ENCODE results near the gene OBSL1.

OBSL1 gene

DNA sequence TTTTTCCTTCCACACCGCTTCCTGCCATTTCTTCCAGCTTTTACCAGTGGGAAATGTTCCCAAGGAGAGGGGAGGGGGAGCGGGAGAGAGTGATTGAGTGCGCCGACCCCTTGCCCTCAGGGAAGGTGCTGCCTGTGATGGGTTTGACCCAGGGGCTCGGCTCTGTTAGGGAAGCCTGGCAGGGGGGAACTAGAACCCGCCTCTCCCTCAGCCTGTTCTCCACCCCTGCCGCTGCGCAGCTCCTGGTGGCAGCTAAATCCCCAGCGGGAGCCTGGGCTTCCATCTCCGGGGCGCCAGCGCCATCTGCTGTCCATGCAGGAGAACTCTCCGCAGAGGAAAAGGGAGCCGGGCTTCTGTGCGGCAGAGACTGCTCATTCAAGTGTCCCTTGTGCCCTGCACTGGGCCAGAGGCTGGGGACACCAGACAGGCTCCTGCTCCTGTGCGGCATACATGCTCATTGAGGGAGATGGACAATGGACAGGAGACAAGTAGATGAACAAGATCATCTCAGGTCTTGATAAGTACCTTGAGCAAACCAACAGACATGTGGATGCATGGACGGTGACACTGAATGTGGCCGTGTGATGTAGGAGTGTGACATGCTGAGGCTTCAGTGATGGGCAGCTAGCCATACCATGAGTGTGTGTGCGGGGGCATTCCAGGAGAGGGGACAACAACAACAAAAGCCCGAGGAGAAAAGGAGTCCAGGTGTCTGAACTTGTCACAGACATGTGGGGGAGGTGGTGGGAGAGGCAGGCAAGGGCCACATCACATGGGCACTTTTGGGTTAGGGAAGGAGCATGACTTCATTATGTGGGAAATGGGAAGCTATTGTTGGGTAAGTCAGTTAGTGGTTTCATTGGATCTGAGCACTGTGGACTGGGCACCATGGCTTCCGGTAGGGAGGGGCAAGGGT lies 41.0 kb downstream of the OBSL1 start:
- no peak for FAIRE-seq

DNA sequence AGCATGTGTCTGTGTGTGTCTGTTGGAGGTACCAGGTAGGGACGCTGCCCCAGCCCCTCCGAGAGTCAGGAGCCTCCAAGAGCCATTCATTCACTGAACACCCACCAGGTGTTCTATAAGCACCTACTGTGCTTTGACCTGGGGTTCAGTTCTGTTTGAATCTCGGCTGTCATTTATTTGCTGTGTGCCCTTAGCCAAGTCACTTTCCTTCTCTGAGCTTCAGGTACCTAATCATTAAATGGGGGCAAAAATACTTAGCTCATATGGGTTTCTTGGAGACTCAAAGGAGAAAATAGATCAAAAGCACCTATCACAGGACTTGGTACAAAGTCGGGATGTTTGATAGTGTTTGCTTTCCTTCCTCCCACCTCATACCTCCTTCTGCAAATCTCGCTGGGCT lies 43.9 kb downstream of the OBSL1 start:
- no peak for FAIRE-seq

DNA sequence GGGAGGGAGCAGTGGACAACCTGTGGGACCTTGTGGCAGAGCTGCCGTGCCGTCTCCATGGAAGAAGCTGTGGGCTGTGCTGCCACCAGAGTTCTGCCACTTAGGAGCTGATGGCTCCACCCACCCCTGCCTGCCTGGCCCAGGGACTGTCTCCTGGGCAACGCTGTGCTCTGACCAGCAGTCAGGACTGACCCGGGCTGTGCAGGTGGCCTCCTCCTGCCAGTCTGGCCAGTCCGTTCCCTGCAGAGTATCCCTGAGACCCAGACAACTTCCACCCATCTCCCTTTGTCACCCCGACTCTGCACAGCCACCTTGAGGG lies 44.3 kb downstream of the OBSL1 start:
- FAIRE-seq = no peak

DNA sequence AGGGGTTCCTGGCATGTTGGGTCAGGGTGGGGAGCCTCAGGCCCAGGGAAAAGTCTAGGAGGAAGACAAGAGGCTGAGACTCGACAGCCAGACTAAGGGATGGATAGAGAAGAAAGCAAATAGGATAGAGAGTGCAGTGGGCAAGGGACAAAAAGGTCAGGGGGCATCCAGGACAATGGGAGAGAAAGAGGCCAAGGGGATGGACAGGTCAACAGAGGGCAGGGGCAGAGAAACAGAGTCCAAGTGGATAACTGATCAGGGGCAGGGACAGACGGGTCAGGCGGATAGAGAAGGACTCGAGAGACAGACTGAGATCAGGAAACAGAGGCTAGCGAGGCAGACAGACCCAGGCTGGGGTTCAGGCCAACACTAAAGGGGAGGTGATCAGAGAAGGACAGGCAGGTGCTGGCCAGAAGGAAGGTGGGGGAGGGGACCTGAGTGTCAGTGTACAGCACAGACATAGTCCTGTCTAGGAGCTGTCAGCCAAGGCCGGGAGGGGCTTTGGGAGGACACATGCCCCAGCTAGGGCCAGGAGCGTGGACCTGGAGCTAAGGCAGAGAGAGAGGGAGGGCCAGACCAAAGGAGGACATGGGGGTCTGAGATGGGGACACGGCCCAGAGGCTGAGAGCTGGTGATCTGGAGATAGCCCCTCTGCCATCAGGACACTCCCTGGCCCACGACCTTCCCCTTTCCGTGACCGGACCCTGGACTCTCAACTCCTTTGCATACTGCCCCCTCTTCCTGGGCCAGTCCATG lies 44.8 kb downstream of the OBSL1 start:
- FAIRE-seq = no peak

DNA sequence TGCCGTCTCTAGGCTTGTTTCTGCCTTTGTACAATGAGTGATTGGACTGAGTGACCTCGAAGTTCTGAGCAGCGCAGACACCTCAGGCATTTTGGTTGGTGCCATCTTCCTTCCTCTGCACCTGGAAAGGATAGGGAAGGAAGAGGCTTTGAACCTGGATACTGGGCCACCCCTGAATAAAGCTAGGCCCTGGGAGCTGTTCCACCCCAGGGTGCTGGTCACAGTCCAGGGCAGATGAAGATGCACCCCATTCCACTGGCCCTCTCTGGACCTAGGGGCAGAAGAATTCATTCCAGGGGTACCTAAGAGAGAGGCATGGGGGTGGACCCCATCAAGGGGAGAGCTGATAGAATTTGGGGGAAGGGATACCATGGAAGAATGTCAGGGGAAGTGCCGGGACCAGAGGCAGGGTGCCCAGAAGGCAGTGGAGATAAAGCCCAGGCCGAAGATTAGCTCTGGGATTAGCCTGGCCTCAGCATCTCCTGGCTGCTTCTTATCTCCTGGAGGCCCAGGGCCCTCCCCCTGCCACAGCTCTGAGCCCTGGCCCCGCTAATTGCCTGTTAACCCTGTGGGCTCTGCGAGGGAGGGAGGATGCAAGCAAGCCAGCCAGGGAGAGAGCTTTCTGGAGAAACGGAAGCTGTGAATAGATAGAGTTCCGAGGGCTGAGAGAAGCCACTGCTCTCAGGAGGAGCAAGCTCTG lies 45.7 kb downstream of the OBSL1 start:
- FAIRE-seq = no peak

DNA sequence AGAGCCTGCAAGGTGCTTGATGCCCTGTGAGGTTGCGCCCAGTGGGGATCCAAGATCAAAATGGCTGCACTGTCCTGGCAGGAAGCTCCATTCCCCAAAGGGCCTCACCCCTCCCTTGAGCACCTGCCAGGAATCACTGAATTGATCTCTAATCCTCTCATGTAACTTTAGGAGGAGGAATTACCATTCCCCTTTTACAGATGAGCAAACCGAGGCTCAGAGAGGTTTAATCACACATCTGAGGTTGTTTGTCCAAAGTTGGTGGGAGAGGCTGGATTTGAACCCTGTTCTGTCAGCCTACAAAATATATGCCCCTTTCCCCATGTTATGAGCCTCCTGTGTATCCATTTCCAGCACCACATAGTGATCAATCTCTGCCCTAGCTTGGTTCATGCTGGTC lies 46.5 kb downstream of the OBSL1 start:
- FAIRE-seq = no peak

DNA sequence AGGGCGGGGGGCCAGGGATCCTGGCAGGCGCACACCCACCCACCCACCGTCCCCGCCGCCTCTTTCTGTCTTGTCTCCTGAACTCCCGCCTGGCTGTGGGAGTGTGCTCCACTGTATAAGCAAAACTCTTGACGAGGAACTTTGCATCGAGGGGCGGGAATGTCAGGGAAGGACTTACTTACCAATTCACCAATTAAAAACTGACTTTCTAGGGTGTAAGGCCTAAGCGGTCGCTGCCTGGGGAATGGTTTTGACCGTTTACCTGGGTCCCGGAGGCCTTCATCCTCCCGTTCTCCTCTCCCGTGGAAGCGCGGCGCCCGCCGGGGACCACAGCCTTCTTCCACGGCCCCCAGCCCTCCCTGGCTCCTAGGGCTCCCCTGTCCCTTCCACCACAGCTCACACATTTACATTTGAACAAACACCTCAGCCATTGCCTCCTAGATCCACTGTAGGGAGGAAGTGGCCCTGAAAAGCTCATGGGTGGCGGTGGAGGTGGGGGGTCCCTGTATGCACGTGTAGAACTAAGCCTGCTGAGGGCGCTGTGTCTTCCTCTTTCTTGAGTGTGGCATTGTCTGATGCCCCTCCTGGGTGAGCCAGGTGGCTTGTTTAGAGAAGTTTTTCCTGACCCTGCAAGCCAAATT lies 48.2 kb downstream of the OBSL1 start:
- no peak for FAIRE-seq

DNA sequence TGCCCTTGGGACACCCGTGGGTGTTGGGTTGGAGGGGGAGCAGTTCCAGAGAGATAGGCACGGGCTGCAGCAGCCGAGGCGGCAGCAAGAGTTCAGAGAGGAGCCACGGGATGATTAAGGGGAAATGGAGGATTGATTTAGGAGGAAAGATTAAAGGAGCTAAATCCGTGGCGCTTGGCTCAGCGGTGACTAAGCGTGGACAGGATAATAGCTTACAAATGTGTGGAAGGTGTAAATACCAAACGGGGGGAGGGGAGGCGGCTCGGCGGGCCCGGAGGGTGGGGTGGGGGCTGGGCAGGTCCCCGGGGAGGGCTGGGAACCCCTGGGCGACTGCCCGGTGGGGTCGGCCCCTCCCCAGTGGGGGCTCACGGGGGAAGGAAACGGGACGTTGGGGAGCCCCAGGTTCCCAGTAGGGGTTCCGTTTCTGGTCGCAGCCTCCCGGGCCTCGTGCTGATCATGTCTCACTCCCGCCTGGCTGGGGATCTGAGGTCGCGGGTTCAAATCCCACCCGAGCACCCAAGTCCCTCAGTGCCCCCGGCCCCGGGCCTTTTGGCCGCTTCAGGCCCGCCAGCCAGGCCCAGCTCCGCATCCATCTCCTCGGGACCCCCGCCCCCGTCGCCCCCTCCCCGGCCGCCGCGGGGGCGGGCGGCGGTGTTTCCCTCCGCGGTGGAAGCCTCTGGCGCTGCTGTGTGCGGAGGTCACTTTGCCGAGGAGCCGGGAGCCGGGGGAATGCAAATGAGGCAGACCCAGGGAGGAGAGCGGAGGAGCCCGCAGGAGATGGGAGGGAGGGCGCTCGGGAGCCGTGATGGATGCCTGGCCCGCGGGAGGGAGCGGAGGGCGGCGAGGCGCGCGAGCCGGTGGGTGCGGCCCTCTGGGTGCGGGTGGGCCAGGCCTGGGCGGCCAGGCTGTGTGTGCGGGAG lies 49.0 kb downstream of the OBSL1 start:
- no peak for FAIRE-seq

DNA sequence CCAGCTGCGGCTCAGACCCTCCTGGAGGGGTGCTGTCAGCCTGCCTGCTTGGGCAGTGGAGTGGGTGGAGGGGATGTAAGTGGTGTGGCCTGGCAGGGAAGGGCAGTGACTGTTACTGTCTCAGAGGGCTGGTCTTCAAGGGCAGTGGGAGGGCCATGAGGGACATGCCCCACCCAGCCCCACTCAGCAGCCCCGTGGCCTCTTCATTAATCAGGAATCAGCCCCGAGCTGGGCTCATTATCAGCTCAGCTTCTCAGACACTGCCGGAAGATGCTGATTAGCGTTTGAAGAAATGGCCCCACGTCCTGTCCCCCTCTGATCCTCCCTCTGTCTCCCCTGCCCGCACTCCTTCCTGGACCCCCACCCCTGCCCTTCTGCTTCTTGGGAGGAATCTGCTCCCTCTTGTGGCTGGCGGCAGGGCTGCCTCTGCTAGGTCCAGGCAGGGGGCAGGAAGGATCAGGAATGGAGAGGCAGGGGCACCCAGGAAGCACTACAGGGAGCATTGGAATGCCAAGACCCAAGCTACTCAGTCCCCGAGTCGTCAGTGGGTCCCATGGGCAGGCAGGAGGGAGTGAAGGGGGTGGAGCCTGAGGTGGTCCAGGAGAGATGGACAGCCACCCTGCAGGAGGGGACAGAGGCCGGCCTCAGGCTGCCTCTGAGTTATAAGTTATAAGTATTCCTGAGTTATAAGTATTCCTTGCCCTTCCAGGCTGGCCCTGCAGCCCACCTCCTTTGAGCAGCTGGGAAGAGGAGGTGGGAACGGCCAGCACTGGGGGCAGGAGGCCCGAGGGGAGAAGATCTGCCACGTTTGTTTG lies 50.1 kb downstream of the OBSL1 start:
- no peak for FAIRE-seq

DNA sequence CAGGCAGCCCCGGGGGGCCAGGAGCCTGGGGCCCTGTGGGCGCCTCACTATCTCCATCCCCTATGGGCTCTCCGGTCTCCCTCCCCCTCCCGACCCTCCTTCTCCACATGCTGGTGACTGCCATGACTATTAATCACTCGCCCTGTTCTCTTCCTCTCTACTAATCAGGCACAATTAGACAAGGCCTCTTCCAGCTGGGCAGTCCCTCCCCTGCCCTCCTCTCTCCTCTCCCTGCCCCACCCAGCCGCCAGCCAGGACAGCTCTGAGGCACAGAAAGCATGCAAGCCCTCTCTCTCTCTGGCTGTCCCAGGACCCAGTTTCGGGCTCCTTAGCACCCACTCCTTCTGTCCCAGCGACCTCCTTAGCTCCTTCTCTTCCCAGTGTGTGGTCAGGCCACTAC lies 51.3 kb downstream of the OBSL1 start:
- FAIRE-seq = no peak

DNA sequence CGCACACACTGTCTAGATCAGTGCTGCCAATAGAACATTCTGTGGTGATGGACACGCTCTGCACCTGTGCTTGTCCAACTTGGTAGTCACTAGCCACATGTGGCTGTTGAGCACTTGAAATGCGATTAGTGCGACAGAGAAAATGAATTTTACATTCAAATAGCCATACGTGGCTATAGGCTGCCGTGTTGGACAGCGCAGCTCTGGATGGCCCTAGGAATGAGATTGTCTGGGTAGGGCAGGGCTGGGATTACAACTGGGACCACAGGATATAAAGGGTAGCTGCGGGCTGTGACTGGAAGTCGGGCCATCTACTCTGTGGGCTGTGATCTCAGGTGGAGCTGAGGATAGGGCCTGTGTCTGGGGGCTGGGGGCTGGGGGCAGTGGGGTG lies 51.8 kb downstream of the OBSL1 start:
- FAIRE-seq = no peak

DNA sequence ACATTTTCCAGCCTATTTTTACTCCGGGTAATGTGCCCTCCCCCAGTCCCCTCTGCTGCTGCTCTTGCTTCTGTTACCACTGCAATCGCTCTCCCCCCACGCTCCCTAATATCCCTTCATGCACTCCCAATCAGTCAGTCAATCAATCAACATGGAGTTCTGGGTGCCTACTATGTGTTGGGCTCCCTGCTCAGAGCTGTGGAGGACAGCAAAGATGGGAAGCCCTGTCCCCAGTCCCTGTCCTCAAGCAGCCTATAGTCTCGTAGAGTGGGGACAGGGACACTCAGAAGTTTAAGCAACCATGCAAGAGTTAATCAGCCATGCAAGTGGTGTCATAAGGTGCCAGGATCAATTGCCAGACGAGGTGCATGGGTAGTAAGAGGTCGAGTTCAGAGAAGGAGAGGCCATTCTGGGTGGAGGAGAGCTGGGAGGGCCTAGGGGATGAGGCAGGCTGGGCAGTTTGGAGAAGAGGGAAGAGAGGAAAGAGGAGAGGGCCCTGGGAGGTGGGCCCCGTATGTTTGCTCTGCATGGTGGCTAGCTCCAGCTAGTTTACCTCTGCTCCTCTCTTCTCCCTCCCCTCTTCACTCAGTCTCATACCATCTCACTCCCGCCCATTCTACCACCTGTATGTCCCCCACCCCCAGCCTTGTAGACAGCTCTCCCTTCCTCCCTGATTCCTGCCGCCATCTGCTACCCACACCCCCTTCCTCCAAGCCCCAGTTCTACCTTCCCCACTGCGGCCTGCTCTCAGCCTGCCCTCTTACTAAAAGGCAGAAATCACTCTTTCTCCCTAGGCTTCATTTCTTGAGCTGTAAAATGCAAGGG lies 53.2 kb downstream of the OBSL1 start:
- no peak for FAIRE-seq

DNA sequence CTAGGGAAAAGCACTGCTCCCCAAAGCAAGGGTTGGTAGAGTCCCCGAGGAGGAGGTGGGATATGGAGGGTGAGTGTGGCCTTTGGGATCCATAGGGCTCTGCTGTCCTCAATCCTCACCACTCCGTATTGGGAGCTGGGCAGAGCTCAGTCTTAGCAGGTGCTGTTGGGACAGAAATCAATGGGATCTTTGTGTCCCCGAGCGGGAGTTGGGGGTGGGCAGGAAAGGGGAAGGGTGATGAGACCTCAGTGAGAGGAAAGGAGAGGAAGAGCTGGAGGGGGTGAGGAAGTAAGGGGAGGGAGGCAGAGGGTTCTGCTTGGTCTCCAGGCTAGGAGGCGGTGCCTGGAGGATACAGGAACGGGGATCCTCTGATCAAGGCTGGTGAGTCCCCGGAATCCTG lies 54.5 kb downstream of the OBSL1 start:
- no peak for FAIRE-seq

DNA sequence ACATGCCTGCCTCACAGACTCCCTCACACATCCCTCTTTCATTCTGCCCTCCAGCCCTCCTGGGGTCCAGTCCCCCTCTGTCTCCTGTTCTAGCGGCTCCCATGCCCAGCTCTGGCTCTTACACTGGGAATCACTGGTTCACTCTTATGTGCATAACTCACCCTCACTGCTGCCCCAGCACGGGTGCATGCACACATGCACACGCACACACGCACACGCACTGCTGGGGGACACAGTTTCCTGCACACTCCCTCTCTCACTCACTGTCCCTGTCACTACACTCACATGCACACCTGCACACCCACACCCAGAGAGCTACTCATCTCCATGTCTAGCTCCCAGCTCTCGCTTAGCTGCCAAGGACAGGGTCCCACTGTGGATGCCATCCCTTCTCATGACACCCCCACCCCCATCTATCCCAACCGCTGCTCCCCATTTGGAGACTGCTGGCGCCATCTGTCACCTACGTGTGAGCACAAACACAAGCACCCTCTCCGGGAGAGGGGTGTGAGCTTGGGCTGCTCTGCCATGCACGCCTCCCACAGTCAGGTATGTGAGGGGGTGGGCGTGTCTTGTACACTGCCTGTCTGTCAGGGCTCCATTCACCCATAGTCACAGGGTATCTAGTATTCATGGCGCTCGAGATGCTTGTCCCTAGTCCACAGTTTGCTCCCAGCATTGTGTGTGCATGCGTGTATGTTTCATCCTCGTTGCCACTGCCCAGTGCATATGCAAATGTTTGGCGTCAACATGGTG lies 55.3 kb downstream of the OBSL1 start:
- no peak for FAIRE-seq

DNA sequence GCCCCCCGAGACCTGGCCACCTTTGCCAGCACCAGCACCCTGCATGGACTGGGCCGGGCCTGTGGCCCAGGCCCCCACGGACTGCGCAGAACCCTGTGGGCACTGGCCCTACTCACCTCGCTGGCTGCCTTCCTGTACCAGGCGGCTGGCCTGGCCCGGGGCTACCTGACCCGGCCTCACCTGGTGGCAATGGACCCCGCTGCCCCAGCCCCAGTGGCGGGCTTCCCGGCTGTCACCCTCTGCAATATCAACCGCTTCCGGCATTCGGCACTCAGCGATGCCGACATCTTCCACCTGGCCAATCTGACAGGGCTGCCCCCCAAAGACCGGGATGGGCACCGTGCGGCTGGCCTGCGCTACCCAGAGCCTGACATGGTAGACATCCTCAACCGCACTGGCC lies 56.5 kb downstream of the OBSL1 start:
- no peak for FAIRE-seq

DNA sequence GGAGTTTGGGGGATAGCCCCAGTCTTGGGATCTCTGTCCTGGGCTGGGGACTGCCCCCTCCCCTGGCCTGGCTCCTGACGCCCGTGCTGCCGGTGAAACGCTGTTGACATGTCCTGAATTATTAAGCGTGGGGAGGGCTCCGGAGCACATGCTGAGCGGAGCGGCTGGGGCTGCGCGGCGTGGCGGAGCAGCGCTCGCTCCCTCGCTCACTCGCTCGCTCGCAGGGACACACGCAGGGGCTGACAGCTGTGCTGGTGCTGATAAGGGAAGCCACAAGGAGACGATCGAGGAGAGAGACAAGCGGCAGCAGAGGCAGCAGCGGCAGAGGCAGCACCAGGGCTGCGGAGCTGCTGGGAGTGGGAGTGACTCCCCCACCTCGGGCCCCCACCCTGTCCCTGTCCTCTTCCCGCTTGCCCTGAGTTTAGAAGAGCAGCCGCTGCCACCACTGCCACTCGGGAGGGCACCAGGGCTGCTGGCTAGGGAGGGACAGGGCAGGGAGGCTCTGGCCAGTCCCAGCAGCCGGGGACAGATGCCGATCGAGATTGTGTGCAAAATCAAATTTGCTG lies 57.1 kb downstream of the OBSL1 start, which contains the start of gene ASIC4:
TSS of gene ASIC4 (plus strand) at position 287 of the 566 bp plus-strand sequence. CDS start at position 530, 243 bp downstream.
- no peak for FAIRE-seq

DNA sequence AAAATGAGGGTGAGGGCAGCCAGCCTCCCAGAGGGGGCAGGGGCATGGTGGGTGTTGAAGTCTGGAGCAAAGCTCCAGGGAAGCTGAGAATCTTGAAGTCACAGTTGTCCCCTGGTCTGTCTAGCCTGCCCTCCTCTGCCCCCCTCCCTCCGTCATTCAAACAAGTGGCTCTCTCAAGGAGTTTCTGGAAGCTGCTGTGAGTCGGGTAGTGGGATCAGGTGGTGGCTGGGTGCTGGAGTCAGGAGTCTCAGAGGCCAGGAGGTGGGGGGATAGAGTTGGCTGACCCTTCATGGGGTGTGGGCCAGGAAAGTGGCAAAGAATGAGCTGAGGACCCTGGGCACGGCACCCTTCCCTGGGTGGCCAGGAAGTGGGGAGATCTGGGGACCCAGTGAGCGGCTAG lies 57.6 kb downstream of the OBSL1 start:
- no peak for FAIRE-seq

DNA sequence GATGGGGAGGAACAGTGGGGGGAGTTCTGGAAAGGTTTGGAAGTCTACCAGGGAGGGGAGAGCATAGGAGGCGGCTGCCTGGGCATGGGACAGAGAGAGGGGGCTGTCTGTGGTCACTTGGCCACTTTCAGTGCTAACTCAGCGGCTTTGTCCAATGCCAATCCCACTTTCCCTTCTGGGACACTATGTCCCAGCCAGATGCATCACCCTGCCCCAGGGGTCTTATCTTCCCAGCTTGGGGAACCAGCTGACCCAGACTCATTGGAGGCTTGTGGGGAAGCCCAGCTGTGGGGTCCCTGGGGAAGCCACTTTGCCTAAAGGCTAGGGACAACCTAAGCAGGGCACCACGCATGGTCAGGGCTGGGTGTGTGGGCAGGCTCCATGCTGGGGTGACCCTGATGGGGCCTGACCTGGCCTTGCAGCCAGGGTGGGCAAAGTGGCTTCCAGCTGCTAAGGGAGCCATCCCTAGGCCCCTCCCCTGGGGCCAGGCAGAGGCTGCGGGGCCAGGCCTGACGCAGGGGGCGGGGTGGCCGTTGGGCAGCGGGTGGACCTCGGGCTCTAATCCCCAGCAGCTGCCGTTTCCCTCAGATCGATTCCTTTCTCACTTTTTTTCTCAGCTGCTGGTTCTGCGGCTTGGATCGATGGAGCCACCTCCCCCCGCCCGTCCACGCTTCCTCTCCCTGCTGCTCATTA lies 58.7 kb downstream of the OBSL1 start:
- FAIRE-seq = no peak
